Heart left ventricle (tissue), 13 donors: ENCODE data around the gene ISG20.

Source experiments
- POLR2A ChIP-seq, 2 donors: fragments of 450-650 bp; IDR thresholded peaks; one replicate each; pipeline ENCODE4 v1.6.1; 2017; ENCODE audit warnings: antibody characterized with exemption in 2 of 2, mild to moderate bottlenecking in 2 of 2, moderate library complexity in 2 of 2
- TF ChIP-seq, protein P1 (sequence below), 12 donors: fragments of 200-600 bp; sonication (generic) in 4 of 12; IDR thresholded peaks; one replicate each; pipeline versions ENCODE4 v1.5.0 to v1.8.0; 2018 to 2022; ENCODE audit warnings: antibody characterized with exemption in 12 of 12, mild to moderate bottlenecking in 5 of 12
- donor health status: ischemic (EF 13 %, LVEDD 7.1; RV severe dilation, severe dysfunction).
- donor health status: DM: no; HTN: yes; CAD: no.
- donor health status: DM: no; HTN: no; CAD: no.
- donor health status: ischemic (EF 25% LVEDD 6.9; RV normal size, moderate dysfunction).
- donor health status: ischemic (EF 25% LVEDD 5.7; RV mildly dilated, moderate dysfunction).
- donor health status: ischemic (EF 35%, LVEDD 5.7; RV mildly dilated, moderate dysfunction).
- donor health status: nonischemic (EF 11% LVEDD 7.7; RV severe dilation, severe dysfunction).
- donor health status: DM: yes; HTN: yes; CAD: no.
- donor health status: PGD.
- donor health status: ischemic (EF 29% LVEDD 5.4; RV normal size, mild dysfunction).
- donor health status: nonischemic (EF 23%, LVEDD 6.1; RV moderate dilation, normal function).

- TF ChIP-seq, protein P1, sequence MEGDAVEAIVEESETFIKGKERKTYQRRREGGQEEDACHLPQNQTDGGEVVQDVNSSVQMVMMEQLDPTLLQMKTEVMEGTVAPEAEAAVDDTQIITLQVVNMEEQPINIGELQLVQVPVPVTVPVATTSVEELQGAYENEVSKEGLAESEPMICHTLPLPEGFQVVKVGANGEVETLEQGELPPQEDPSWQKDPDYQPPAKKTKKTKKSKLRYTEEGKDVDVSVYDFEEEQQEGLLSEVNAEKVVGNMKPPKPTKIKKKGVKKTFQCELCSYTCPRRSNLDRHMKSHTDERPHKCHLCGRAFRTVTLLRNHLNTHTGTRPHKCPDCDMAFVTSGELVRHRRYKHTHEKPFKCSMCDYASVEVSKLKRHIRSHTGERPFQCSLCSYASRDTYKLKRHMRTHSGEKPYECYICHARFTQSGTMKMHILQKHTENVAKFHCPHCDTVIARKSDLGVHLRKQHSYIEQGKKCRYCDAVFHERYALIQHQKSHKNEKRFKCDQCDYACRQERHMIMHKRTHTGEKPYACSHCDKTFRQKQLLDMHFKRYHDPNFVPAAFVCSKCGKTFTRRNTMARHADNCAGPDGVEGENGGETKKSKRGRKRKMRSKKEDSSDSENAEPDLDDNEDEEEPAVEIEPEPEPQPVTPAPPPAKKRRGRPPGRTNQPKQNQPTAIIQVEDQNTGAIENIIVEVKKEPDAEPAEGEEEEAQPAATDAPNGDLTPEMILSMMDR (IDR thresholded peaks at IDR 0.05) = no peak
- TF ChIP-seq POLR2A (IDR thresholded peaks at IDR 0.05) = no peak
These were observed 14.6 kb downstream of the ISG20 start for GRCh38 chr15:88653200-88654064.
